ENCODE results near the gene GMPPB.
"Not testable (repeated sequence)": the region's sequence is repeated elsewhere in the genome, so short reads cannot be mapped to it uniquely, and the experiment has no call there.

The GMPPB gene

GRCh38 chr3:49723628-49724551, at the start of gene GMPPB:
Gene GMPPB (minus strand): TSS chr3:49723951. CDS start chr3:49723726, 225 bp downstream.
- DNase-seq = peak; percentile 87

DNA sequence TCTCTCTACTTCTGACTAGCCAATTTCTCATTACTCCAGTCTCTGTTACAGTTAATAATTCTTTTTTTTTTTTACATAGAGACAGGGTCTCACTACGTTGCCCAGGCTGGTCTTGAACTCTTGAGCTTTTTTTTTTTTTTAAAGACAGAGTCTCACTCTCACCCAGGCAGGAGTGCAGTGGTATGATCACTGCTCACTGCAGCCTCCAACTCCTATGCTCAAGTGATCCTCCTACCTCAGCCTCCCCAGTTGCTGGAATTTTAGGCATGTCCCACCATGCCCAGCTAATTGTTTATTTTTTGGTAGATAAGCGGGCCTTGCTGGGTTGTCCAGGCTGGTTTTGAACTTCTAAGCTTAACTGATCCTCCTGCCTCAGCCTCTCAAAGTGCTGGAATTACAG, 49.0 kb upstream of the GMPPB start:
- DNase-seq = no peak

GRCh38 chr3:49771340-49771938, 47.7 kb upstream of the GMPPB start:
- no peak for DNase-seq

DNA sequence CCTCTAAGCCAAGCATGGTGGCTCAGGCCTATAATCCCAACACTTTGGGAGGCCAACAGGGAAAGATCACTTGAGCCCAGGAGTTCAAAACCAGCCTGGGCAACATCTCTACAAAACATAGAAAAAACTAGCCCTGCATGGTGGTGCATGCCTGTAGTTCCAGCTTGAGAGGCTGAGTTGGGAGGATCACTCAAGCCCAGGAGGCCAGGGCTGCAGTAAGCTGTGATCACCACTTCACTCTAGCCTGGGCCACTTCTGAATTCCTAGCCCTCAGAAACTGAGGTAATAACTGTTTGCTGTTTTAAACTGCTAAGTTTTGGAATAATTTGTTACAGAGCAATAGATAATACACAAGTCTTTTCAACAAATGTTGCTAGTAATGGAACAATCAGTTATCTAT, 46.2 kb upstream of the GMPPB start:
- no peak for DNase-seq

GRCh38 chr3:49769286-49769915, 45.6 kb upstream of the GMPPB start:
- no peak for DNase-seq

- DNase-seq = no peak
Observed at GRCh38 chr3:49763981-49764380, 40.2 kb upstream of the GMPPB start.

DNA sequence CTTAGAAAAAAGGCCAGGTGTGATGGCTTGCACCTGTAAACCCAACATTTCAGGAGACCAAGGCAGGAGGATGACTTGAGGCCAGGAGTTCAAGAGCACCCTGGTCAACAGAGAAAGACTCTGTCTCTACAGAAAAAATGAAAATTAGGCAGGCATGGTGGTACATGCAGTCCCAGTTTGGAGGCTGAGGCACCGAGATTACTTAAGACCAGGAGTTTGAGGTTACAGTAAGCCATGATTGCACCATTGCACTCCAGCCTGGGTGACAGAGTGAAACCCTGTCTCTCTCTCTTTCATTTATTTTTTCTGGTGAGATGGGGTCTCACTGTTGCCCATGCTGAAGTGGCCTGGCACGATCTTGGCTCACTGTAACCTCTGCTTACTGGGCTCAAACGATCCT, 37.9 kb upstream of the GMPPB start:
- DNase-seq = no peak

- no peak for DNase-seq
Observed at GRCh38 chr3:49759226-49759625, 35.5 kb upstream of the GMPPB start.

GRCh38 chr3:49757197-49757596, 33.4 kb upstream of the GMPPB start:
- DNase-seq = no peak

DNA sequence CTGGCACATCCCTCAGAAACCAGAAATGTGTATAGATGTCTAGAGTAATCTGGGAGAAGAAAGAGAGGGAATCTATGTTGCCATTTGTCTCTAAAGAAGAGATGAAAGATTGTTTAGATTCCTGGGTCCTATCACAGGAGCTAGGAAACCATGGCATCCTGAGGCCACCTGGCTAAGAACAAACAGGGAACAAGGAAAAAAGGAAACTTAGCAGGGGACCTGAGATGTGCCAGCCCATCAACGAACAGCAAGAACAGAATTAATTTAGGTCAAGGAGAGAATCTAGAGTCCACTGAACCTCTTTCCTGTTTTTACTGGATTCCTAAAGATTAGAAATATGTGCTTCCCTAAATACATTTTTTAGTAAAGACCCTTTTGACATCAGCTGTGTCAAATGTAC, 32.3 kb upstream of the GMPPB start:
- no peak for DNase-seq

- DNase-seq = no peak
Observed at GRCh38 chr3:49754536-49754935, 30.8 kb upstream of the GMPPB start.

GRCh38 chr3:49751501-49751900, 27.8 kb upstream of the GMPPB start:
- DNase-seq = no peak

DNA sequence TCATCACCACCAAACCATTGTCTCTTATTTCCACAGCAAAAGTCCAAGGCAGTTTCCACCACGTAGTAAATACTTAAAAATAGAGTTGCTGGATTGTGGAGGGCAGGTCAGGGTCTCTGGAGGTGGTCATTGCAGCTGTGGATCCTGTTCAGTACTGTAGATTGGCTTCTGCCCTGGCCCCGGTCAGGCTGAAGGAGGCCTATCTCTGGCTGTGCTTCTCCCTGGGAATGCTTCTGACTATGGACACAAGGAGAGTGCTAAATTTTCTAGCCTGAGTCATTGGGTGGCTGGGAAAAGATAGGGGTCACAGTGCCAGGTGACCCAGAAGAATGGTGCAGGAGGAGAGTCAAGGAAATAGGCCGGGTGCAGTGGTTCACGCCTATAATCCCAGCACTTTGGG, 26.3 kb upstream of the GMPPB start:
- DNase-seq = no peak

DNA sequence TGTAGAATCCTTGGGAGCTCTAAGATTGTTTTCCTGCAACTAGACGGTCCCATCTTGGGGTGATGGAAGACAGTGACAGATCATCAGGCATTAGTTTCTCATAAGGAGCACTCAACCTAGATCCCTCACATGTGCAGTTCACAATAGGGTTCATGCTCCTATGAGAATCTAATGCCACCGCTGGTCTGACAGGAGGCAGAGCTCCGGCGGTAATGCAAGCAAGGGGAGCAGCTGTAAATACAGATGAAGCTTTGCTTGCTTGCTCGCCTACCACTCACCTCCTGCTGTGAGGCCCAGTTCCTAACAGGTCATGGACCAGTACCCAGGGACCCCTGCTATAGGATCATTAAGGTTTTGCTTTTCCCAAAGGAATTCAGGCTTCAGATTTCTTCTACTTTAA, 25.1 kb upstream of the GMPPB start:
- not testable (repeated sequence) for DNase-seq

GRCh38 chr3:49747792-49748480, 24.2 kb upstream of the GMPPB start:
- no peak for DNase-seq

GRCh38 chr3:49745986-49746385, 22.2 kb upstream of the GMPPB start:
- DNase-seq = no peak

DNA sequence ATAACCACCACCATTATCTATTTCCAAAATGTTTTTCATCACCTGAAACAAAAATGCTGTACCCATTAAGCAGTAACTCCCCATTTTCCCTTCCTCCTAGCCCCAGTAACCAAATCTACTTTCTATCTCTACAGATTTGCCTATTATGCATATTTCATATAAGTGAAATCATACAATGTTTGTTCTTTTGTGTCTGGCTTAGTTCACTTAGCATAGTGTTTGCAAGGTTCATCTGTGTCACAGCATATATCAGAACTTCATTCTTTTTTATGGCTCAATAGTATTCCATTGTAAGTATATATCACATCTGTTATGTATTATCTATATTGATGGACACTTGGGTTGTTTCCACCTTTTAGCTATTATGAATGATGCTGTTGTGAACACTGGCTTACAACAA, 16.7 kb upstream of the GMPPB start:
- no peak for DNase-seq

- no peak for DNase-seq
Observed at GRCh38 chr3:49738067-49738713, 14.4 kb upstream of the GMPPB start.

DNA sequence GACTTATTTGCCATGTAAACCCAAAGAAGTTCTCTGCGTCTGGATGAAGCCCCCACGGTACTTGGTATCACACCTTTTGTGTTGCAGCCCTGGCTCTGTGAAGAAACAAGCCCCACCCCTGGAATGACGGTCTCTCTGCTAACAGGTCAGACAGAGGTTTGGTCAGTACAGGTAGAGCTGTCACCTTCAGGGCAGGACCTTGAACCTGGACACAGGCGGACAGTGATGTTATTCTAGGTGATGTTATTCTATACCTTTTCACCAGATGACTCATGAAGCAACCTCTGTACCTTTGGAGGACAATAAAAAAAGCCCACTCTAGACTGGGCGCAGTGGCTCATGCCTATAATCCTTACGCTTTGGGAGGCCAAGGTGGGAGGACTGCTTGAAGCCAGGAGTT, 11.0 kb upstream of the GMPPB start:
- no peak for DNase-seq

DNA sequence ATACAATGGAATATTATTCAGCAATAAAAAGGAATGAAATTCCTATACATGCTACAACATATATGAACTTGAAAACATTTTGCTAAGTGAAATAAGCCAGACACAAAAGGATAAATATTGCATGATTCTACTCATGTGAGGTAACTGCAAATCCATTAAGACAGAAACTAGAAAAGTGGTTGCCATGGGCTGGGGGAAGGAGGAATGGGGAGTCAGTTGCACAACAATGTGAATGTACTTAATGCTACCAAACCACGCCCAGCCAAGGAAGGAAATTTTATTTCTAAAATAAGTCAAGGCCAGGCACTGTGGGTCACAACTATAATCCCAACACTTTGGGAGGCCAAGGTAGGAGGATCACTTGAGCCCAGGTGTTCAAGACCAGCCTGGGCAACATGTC, 9.8 kb upstream of the GMPPB start:
- DNase-seq = no peak

DNA sequence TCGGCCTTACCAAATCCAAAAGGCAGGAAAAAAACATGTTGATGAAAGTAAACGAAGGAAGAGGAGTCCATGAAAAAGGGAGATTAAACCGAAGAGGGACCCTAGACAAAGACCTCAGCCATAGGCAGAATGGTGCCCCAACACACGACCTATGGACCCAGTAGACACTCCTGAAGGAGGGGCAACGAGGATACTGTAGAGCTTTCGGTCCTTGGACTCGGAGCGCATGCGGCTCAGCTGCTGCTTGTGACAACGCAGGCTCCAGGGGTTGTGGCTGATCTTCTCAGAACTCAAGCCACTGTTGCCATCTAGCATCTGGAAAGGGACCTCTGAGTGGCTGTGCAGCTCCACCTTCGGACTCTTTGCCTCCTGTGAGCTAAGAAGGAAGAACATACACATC, 8.8 kb upstream of the GMPPB start:
- no peak for DNase-seq

DNA sequence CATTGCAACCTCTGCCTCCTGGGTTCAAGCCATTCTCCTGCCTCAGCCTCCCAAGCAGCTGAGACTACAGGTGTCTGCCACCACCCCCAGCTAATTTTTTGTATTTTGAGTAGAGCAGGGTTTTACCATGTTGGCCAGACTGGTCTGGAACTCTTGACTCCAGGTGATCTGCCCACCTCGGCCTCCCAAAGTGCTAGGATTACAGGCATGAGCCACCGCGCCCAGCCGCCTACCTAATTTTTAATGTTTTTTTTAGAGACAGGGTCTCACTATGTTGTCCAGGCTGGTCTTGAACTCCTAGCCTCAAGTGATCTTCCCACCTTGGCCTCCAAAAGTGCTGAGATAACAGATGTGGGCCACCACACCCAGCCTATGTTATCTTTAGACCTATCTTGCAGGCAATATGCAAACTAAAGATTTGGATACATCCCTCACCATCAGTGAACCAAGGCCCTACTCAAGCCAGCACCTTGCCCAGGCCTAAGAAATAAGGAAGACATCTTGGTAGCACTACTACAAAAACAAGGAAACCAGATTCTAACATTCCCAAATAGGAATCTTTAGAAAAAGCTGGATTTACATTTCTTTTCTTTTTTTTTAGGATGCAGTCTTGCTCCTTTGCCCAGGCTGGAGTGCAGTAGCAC, 6.3 kb upstream of the GMPPB start:
- no peak for DNase-seq

Data from NCI-H2227 treated with DMSO at 0.1 percent for 48 hours (cell line).